GM20000 (cell line): Measurements from ENCODE around the gene NKTR.

Source experiments
- DNase-seq: peaks from one replicate; pipeline ENCODE4 v3.0.0; 2012; ENCODE audit warnings: low spot score
- TF ChIP-seq, protein P1 (sequence below): IDR thresholded peaks from 2 replicates; pipeline ENCODE4 v1.5.1; 2012; ENCODE audit warnings: mild to moderate bottlenecking, control low read depth; ENCODE audit errors: extremely low read depth, missing control alignments

NKTR gene

DNA sequence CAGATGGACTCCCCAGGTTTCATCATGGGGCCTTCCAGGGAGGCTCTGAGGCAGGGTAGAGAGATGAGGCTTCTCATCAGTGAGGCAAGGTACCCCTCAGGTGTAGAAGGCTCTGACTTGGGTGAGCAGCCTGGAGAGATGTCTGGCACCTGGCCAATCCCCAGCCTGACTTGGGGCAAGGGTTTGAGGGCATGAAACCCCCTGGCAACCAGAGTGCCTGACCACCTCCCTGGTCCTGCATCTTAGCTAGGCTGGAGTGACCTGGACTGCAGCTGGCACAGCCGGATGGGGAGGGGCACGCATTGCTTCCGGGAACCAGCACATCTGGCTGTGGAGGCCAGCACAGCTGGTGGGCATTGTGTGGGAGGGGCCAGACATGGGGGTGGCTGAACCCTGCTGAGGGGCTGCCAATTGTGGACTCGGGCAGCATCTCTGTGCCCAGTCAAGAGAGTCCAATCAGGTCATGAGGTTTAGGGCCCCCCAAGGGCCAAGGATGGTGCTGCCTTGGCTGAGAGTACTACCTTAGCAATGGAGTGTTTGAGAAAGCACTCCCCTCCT lies 54.9 kb downstream of the NKTR start:
- TF ChIP-seq, protein P1, sequence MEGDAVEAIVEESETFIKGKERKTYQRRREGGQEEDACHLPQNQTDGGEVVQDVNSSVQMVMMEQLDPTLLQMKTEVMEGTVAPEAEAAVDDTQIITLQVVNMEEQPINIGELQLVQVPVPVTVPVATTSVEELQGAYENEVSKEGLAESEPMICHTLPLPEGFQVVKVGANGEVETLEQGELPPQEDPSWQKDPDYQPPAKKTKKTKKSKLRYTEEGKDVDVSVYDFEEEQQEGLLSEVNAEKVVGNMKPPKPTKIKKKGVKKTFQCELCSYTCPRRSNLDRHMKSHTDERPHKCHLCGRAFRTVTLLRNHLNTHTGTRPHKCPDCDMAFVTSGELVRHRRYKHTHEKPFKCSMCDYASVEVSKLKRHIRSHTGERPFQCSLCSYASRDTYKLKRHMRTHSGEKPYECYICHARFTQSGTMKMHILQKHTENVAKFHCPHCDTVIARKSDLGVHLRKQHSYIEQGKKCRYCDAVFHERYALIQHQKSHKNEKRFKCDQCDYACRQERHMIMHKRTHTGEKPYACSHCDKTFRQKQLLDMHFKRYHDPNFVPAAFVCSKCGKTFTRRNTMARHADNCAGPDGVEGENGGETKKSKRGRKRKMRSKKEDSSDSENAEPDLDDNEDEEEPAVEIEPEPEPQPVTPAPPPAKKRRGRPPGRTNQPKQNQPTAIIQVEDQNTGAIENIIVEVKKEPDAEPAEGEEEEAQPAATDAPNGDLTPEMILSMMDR, result no peak
- DNase-seq, result peak; percentile 52

DNA sequence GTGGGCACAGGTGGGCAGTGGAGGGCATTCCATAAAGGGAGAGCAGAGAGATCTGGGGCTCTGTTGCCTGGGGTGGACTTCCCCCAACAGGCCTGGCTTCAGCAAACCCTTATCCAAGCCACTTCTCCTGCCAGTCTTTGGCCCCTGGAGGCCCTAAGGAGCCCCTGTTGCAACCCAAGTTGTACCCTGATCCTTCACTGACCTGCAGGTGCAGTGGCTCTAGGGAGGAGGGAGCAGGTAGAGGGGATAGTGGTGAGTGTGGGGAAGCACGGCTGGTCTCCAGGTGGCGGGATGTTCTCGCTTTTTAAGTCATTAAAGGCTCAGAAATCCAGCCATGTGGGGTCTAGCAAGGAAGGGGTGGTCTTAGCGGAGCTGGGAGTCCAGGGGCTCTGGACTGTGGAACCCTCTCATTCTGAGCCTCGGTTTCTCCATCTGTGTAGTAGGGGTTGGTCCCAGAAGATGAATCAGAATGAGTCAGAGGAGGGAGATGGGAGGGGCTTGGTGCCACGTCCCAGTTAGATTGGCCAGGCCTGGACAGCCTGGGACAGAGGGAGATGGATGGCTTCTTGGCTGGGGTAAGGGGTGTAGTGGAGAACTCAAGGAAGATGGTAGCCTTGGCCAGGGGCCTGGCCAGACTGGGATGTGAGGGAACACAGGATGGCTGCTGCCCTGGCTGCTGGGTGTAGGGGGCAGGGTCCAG lies 55.6 kb downstream of the NKTR start:
- no peak for DNase-seq
- TF ChIP-seq, protein P1, result no peak

DNA sequence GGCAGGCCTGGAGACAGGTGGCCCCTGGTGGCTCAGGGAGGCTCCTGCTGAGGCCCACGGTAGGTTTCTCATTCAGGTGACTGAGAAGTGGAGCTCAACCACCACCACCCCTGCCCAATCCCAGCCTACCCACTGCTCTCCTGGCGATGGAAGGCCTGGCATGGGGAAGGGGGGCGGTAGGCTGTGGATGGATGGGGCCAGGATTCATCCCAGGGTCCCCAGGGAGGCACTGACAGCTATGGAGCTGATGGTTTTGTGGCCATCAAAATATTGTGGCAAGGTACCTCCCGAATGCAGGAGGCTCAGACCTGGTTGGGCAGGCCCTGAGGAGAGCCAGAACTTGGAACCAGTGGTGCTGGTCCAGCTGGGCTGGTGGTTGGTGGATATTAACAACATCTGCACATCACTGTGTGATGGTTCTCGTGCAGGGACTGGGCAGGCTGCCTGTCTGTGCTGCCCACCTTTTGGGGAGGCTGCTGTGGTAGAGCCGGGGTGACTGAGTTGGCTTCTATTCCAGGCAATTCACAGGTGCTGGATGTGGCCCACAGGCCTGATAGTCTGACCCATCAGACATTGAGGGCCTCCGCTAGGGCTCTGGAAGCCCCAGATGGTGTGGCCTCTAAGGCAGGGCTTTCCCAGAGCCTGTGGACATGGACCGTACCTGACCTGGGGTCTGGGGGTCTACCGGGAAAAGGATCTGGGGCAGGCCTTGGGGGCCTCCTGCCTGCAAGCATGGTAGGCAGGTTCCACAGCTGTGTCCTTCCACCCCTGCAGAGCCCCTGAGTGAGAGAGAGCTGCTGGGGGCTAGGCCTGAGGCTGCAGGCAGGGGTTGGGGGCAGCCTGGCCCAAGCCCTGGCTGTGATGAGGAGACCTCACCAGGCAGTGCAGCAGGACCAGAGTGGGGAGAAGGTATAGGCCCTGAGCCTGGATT lies 56.5 kb downstream of the NKTR start:
- no peak for DNase-seq
- TF ChIP-seq, protein P1, result no peak

DNA sequence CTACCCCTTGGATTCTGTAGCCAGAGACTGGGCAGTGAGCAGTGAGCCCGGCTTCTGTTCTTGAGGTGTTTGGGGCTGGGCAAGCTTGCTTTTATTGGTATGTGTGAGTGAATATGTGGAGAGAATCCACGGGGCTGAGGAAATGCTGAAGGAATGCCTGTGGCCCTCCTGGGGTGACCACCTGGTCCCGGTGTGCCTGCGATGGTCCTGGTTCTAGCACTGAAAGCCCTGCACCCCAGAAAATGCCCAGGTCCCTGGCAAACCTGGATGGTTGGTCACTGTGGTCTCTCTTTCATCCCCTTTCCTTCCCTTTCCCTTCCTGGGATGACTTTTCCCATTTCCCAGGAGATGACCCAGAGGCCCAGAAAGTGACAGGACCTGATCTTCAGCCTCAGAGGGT lies 57.2 kb downstream of the NKTR start:
- no peak for DNase-seq
- TF ChIP-seq, protein P1, result no peak

DNA sequence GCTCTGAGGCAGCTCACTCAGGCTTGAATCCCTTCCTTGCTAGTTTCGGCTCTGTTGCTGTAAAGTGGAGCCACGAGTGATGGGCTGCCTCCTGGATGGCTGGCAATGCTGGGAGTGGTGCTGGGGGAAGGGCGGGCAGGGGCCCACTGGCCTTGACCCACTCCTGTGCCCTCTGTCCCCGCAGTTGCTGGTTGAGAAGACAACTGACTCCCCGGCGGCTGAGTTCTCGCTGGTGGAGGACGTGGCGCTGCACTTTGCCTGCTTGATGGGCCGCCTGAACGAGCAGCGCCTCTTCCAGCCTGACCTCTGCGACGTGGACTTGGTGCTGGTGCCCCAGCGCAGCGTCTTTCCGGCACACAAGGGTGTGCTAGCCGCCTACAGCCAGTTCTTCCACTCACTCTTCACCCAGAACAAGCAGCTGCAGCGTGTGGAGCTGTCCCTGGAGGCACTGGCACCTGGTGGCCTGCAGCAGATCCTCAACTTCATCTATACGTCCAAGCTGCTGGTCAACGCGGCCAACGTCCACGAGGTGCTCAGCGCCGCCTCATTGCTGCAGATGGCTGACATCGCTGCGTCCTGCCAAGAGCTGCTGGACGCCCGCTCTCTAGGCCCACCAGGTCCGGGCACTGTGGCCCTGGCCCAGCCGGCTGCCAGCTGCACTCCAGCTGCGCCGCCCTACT lies 57.7 kb downstream of the NKTR start:
- TF ChIP-seq, protein P1, result no peak
- no peak for DNase-seq

DNA sequence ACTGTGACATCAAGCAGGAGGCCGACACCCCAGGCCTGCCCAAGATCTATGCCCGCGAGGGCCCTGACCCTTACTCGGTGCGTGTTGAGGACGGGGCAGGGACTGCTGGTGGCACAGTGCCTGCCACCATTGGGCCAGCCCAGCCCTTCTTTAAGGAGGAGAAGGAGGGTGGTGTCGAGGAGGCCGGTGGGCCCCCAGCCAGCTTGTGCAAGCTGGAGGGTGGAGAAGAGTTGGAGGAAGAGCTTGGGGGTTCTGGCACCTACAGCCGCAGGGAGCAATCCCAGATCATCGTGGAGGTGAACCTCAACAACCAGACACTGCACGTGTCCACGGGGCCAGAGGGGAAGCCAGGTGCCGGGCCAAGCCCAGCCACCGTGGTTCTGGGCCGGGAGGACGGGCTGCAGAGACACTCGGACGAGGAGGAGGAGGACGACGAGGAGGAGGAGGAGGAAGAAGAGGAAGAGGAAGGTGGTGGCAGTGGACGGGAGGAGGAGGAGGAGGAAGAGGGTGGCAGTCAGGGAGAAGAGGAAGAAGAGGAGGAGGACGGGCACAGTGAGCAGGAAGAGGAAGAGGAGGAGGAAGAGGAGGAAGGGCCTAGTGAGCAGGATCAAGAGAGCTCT lies 58.4 kb downstream of the NKTR start:
- no peak for DNase-seq
- TF ChIP-seq, protein P1, result no peak
